Type B pancreatic cell (in vitro differentiated cells): ENCODE results near the gene FBXO46. TPM values are rescaled to one million over a fixed set of nuclear protein-coding genes. Genes with fewer than 3 reads are reported as not detected.
A peak's percentile ranks its signal among the peaks of the same experiment; 100 is the strongest.

ENCODE experiments used
- DNase-seq: peaks from one replicate; pipeline ENCODE4 v3.0.0; 2021; ENCODE audit warnings: mixed read lengths; ENCODE audit not compliant: unreplicated experiment; ENCODE audit errors: extremely low spot score
- H3K27ac Mint-ChIP-seq: 2 replicates; pipeline ENCODE4 v1.8.0; 2021; ENCODE audit warnings: mild to moderate bottlenecking, mixed read lengths
- H3K27me3 Mint-ChIP-seq: 2 replicates; pipeline ENCODE4 v1.8.0; 2021; ENCODE audit warnings: mixed read lengths
- H3K36me3 Mint-ChIP-seq: 2 replicates; pipeline ENCODE4 v1.8.0; 2021; ENCODE audit warnings: mixed read lengths
- H3K4me1 Mint-ChIP-seq: one replicate; pipeline ENCODE4 v1.8.0; 2021; ENCODE audit warnings: mixed read lengths; ENCODE audit not compliant: unreplicated experiment
- H3K4me3 Mint-ChIP-seq: 2 replicates; pipeline ENCODE4 v1.8.0; 2021; ENCODE audit warnings: mild to moderate bottlenecking, mixed read lengths
- H3K9me3 Mint-ChIP-seq: 2 replicates; pipeline ENCODE4 v1.8.0; 2021; ENCODE audit warnings: mixed read lengths
- CTCF ChIP-seq: fragments of 200-600 bp; sonication (generic); conservative IDR thresholded peaks from 2 replicates; pipeline ENCODE4 v1.5.0; 2021; ENCODE audit warnings: antibody characterized with exemption, mild to moderate bottlenecking
- total RNA-seq: library from RNA; stranded (reverse); gene quantifications from 2 replicates; pipeline ENCODE4 v1.2.1, GENCODE V29; 2021; ENCODE audit warnings: low replicate concordance

FBXO46 gene
- total RNA-seq, 1 donor from 2014 or later: 37.5 TPM

- no peaks in the 10 kb centered on the region for H3K9me3 Mint-ChIP-seq
- DNase-seq: no peak
Observed at GRCh38 chr19:45777395-45777961, 46.8 kb upstream of the FBXO46 start.

DNA sequence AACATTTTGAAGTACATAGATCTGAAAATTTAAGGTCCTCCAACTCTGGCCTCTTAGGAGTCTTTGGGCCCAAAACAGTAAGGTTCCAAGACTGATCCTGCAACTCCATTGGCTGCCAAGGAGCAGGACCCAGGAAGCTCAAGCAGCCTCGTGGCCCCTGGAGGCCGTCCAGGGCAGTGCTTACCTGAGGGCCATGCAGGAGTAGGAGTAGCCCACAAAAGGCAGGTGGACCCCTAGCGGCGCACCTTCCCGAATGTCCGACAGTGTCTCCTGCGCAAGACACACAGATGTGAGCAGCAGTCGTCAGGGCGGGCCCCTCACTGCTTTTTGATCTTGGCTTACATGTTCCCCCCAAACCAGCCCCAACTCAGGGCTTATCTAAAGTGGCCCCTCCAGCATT is 44.1 kb upstream of the FBXO46 start:
- peaks cover 11% of the 10 kb centered on the region for H3K36me3 Mint-ChIP-seq
- H3K9me3 Mint-ChIP-seq: no peaks in the 10 kb centered on the region
- peaks cover 18% of the 10 kb centered on the region for H3K4me1 Mint-ChIP-seq
- no peaks in the 10 kb centered on the region for H3K27me3 Mint-ChIP-seq
- no peak overlapping the region for H3K4me3 Mint-ChIP-seq
- TF ChIP-seq CTCF: peak; percentile 26
- no peak overlapping the region for H3K27ac Mint-ChIP-seq
- DNase-seq: no peak

More at GRCh38 chr19:45777395-45777961, 46.8 kb upstream of the FBXO46 start:
- peaks cover 20% of the 10 kb centered on the region for H3K4me1 Mint-ChIP-seq
- peaks cover 11% of the 10 kb centered on the region for H3K36me3 Mint-ChIP-seq
- no peak overlapping the region for H3K27ac Mint-ChIP-seq
- no peak overlapping the region for H3K4me3 Mint-ChIP-seq
- no peak for TF ChIP-seq CTCF
- H3K27me3 Mint-ChIP-seq: no peaks in the 10 kb centered on the region

GRCh38 chr19:45773384-45773783 is 42.7 kb upstream of the FBXO46 start:
- Mint-ChIP-seq H3K36me3 (peaks cover 4% of the 10 kb centered on the region), H3K4me3 (no peak overlapping the region), H3K4me1 (peaks cover 8% of the 10 kb centered on the region), H3K9me3 (no peaks in the 10 kb centered on the region), H3K27ac (no peak overlapping the region), H3K27me3 (no peaks in the 10 kb centered on the region)
- no peak for DNase-seq
- no peak for TF ChIP-seq CTCF

GRCh38 chr19:45772912-45773311 is 42.2 kb upstream of the FBXO46 start:
- H3K9me3 Mint-ChIP-seq: no peaks in the 10 kb centered on the region
- H3K4me1 Mint-ChIP-seq: peaks cover 8% of the 10 kb centered on the region
- H3K4me3 Mint-ChIP-seq: no peak overlapping the region
- DNase-seq: no peak
- H3K36me3 Mint-ChIP-seq: peaks cover 4% of the 10 kb centered on the region
- no peaks in the 10 kb centered on the region for H3K27me3 Mint-ChIP-seq
- TF ChIP-seq CTCF: no peak
- H3K27ac Mint-ChIP-seq: no peak overlapping the region

DNA sequence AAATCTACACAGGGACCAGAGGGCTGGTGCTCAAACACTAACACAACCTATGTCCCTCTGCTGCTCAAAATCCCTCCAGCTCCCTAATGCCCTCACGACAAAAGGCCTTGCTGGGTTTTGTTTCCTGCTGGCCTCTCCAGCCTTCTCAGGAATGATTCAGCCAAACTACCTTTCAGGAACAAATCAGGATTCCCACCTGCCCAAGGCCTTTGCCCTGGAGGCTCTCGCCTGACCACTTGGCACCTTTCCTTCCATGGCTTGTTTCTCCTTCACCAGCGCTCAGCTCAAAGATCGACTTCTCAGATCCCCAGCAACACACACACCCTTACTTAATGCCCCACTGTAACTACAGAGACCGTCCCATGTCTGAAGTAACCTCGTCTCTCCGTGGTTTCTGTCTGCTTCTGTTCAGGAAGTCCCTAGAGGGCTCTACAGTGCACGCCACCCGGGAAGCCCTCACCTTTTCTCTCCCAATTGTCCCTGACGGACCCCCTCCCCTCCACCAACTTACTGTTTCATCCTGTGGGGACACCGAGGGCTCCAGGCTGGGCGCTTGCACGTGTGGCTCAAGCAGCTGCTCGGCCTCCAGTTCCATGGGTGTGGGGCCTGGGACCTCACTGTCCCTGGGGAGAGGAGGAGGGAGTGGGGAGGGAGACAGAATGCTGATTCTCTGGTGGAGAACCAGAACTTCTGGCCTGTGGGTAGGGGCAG is 41.6 kb upstream of the FBXO46 start:
- no peak for TF ChIP-seq CTCF
- DNase-seq: no peak
- H3K36me3 Mint-ChIP-seq: peaks cover 4% of the 10 kb centered on the region
- no peaks in the 10 kb centered on the region for H3K9me3 Mint-ChIP-seq
- H3K4me1 Mint-ChIP-seq: peaks cover 8% of the 10 kb centered on the region
- H3K4me3 Mint-ChIP-seq: peak overlapping the region; percentile 3
- peak overlapping the region; percentile 17 for H3K27ac Mint-ChIP-seq
- no peaks in the 10 kb centered on the region for H3K27me3 Mint-ChIP-seq
